ENCODE data around the gene JARID2. TPM values are rescaled to one million over a fixed set of nuclear protein-coding genes. Genes with fewer than 3 reads are reported as not detected.

Gene JARID2
- polyA plus RNA-seq, 1 experiment, result 6.1 TPM

- DNase-seq (ENCODE audit: low read depth), result peak; percentile 77
- ChIA-PET CTCF (no interaction called here), POLR2A (interaction anchor here (0.6 kb wide), 1 partner anchor 39 kb away, joined by 5 read pairs; no protein-coding TSS in a partner anchor)
- H3K36me3 ChIP-seq (ENCODE audit: control insufficient read depth, insufficient read depth, low read length), result no peaks in the 10 kb centered on the region
- H3K27me3 ChIP-seq (ENCODE audit: control insufficient read depth, insufficient read depth, low read length), result no peaks in the 10 kb centered on the region
- H3K4me3 ChIP-seq (ENCODE audit: low read depth, low read length), result no peak overlapping the region
- TF ChIP-seq CTCF (IDR thresholded peaks at IDR 0.05; ENCODE audit: insufficient read depth, low read depth, low read length), result no peak
These were observed 119.4 kb downstream of the JARID2 start for GRCh38 chr6:15365273-15365687.

- H3K4me3 ChIP-seq (ENCODE audit: low read depth, low read length), result no peak overlapping the region
- DNase-seq (ENCODE audit: low read depth), result no peak
- no peak for TF ChIP-seq CTCF (IDR thresholded peaks at IDR 0.05; ENCODE audit: insufficient read depth, low read depth, low read length)
- ChIA-PET CTCF (no interaction called here), POLR2A (no interaction called here)
- no peaks in the 10 kb centered on the region for H3K36me3 ChIP-seq (ENCODE audit: control insufficient read depth, insufficient read depth, low read length)
- no peaks in the 10 kb centered on the region for H3K27me3 ChIP-seq (ENCODE audit: control insufficient read depth, insufficient read depth, low read length)
These were observed 120.2 kb downstream of the JARID2 start for GRCh38 chr6:15366003-15366535.

GRCh38 chr6:15366879-15367278, 121.0 kb downstream of the JARID2 start:
- no peak overlapping the region for H3K4me3 ChIP-seq (ENCODE audit: low read depth, low read length)
- DNase-seq (ENCODE audit: low read depth), result no peak
- H3K27me3 ChIP-seq (ENCODE audit: control insufficient read depth, insufficient read depth, low read length), result no peaks in the 10 kb centered on the region
- CTCF ChIA-PET, result no interaction called here
- TF ChIP-seq CTCF (IDR thresholded peaks at IDR 0.05; ENCODE audit: insufficient read depth, low read depth, low read length), result no peak
- POLR2A ChIA-PET, result no interaction called here
- no peaks in the 10 kb centered on the region for H3K36me3 ChIP-seq (ENCODE audit: control insufficient read depth, insufficient read depth, low read length)

- POLR2A ChIA-PET, result no interaction called here
- no peaks in the 10 kb centered on the region for H3K36me3 ChIP-seq (ENCODE audit: control insufficient read depth, insufficient read depth, low read length)
- DNase-seq (ENCODE audit: low read depth), result no peak
- TF ChIP-seq CTCF (IDR thresholded peaks at IDR 0.05; ENCODE audit: insufficient read depth, low read depth, low read length), result no peak
- no peak overlapping the region for H3K4me3 ChIP-seq (ENCODE audit: low read depth, low read length)
- H3K27me3 ChIP-seq (ENCODE audit: control insufficient read depth, insufficient read depth, low read length), result no peaks in the 10 kb centered on the region
- CTCF ChIA-PET, result interaction anchor here (1.3 kb wide), 1 partner anchor 20 kb away, joined by 4 read pairs; no protein-coding TSS in a partner anchor
These were observed 122.3 kb downstream of the JARID2 start for GRCh38 chr6:15368186-15368585.

GRCh38 chr6:15368873-15369272, 123.0 kb downstream of the JARID2 start:
- DNase-seq (ENCODE audit: low read depth), result no peak
- CTCF ChIA-PET, result interaction anchor here (1.2 to 1.3 kb wide), 2 partner anchors 11 to 19 kb away, joined by 4 to 8 read pairs; no protein-coding TSS in a partner anchor
- POLR2A ChIA-PET, result no interaction called here
- H3K27me3 ChIP-seq (ENCODE audit: control insufficient read depth, insufficient read depth, low read length), result no peaks in the 10 kb centered on the region
- H3K36me3 ChIP-seq (ENCODE audit: control insufficient read depth, insufficient read depth, low read length), result no peaks in the 10 kb centered on the region
- H3K4me3 ChIP-seq (ENCODE audit: low read depth, low read length), result no peak overlapping the region
- no peak for TF ChIP-seq CTCF (IDR thresholded peaks at IDR 0.05; ENCODE audit: insufficient read depth, low read depth, low read length)
